BJ (cell line): ENCODE data around the gene SHMT2. TPM values are rescaled to one million over a fixed set of nuclear protein-coding genes. Genes with fewer than 3 reads are reported as not detected.

Experiments used
- CTCF ChIA-PET: fragments of 350-600 bp; formaldehyde crosslinking; extraction: SDS; loops from one replicate; lab custom pipeline; 2021; ENCODE audit warnings: antibody characterized with exemption, inconsistent platforms; lab: Yijun Ruan, JAX
- POLR2A ChIA-PET: fragments of 300-600 bp; sonication (Branson Sonifier 250); formaldehyde crosslinking; extraction: SDS; loops from one replicate; lab custom pipeline; 2021; ENCODE audit warnings: antibody characterized with exemption; lab: Charles Lee
- DNase-seq: peaks from one replicate; pipeline ENCODE4 v3.0.0-alpha.2; 2011; ENCODE audit warnings: low read depth
- H3K27me3 ChIP-seq: 2 replicates; pipeline ENCODE4 v1.6.0; 2011; ENCODE audit warnings: low read length; ENCODE audit not compliant: control insufficient read depth, insufficient read depth
- H3K36me3 ChIP-seq: 2 replicates; pipeline ENCODE4 v1.5.1; 2011; ENCODE audit warnings: low read length; ENCODE audit not compliant: control insufficient read depth, insufficient read depth
- H3K4me3 ChIP-seq: 2 replicates; pipeline ENCODE4 v1.5.1; 2011; ENCODE audit warnings: low read depth, mild to moderate bottlenecking, control low read depth, low read length
- polyA plus RNA-seq: library from polyadenylated mRNA; depleted of rRNA; stranded (reverse); fragments of >200 nt; gene quantifications from 2 replicates; pipeline ENCODE4 v1.2.3, GENCODE V29; 2011
- TF ChIP-seq, protein P1 (sequence below): IDR thresholded peaks from 2 replicates; pipeline ENCODE4 v1.5.1; 2011; ENCODE audit warnings: low read depth, mild to moderate bottlenecking, control low read depth, inconsistent platforms, low read length, moderate library complexity; ENCODE audit not compliant: insufficient read depth

Gene SHMT2
- polyA plus RNA-seq, 1 experiment: 550 TPM

GRCh38 chr12:57242329-57242690, 12.8 kb downstream of the SHMT2 start:
- no peak for DNase-seq
- TF ChIP-seq, protein P1, sequence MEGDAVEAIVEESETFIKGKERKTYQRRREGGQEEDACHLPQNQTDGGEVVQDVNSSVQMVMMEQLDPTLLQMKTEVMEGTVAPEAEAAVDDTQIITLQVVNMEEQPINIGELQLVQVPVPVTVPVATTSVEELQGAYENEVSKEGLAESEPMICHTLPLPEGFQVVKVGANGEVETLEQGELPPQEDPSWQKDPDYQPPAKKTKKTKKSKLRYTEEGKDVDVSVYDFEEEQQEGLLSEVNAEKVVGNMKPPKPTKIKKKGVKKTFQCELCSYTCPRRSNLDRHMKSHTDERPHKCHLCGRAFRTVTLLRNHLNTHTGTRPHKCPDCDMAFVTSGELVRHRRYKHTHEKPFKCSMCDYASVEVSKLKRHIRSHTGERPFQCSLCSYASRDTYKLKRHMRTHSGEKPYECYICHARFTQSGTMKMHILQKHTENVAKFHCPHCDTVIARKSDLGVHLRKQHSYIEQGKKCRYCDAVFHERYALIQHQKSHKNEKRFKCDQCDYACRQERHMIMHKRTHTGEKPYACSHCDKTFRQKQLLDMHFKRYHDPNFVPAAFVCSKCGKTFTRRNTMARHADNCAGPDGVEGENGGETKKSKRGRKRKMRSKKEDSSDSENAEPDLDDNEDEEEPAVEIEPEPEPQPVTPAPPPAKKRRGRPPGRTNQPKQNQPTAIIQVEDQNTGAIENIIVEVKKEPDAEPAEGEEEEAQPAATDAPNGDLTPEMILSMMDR: no peak
- CTCF ChIA-PET: interaction anchor here (0.8 to 14.1 kb wide), 28 partner anchors 10 to 234 kb away, joined by 3 to 334 read pairs (median 4); partner anchors contain the start of genes INHBE, NEMP1, NXPH4 and SHMT2
- no peaks in the 10 kb centered on the region for H3K36me3 ChIP-seq
- POLR2A ChIA-PET: interaction anchor here (0.6 kb wide), 1 partner anchor 147 kb away, joined by 3 read pairs; no protein-coding TSS in a partner anchor
- no peaks in the 10 kb centered on the region; the same call in 1 of the 2 replicates for H3K27me3 ChIP-seq
- peak overlapping the region; percentile 14; the same call in 1 of the 2 replicates for H3K4me3 ChIP-seq

DNA sequence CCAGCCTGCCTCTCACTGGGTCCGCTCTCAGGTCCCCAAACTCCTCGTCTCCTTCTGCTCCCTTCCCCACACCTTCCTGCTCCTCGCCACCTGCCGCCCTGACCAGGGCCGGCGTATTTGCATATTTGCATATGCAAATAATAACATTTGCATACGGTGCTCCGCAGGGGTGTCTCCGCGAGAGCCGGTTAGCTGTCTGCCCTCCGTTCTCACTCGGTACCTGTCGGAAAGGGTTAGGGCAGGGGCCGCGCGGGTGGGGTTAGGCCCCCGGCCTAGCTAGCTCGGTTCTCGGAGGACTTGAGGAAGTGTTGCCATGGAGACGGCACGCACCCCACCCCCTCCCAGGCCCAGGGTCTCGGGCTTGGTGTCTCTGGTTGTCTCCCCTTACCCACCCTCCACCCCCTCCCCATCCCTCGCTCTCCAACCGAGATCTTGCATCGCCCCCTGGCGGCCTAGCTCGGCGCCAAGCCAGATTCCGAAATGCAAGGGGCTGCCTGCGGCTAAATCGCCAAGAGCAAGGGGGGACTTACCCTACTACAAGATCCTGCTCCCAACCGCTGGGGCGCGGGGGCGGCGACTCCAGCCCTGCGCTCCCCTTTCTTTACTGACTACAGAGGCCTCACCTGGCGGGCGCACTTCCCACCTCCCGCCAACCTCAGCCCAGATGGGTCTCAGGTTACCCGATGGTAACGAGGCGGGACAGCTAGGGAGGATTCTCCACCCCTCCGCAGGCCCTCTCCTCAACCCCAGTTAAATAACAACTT, 13.4 kb downstream of the SHMT2 start:
- POLR2A ChIA-PET: interaction anchor here (0.6 kb wide), 1 partner anchor 146 kb away, joined by 3 read pairs; no protein-coding TSS in a partner anchor

GRCh38 chr12:57243521-57244311, 14.2 kb downstream of the SHMT2 start:
- ChIA-PET POLR2A (no interaction called here), CTCF (interaction anchor here (0.6 to 14.1 kb wide), 25 partner anchors 8 to 231 kb away, joined by 3 to 334 read pairs (median 4); partner anchors contain the start of genes INHBE, NXPH4, SHMT2 and STAC3)
- TF ChIP-seq, protein P1: peak; percentile 85
- Histone ChIP-seq H3K36me3 (no peaks in the 10 kb centered on the region), H3K27me3 (no peaks in the 10 kb centered on the region; the same call in 1 of the 2 replicates), H3K4me3 (peak overlapping the region; percentile 24; the same call in 1 of the 2 replicates)
- DNase-seq: no peak

More for the DNA sequence above, 13.4 kb downstream of the SHMT2 start:
- Histone ChIP-seq H3K36me3 (no peaks in the 10 kb centered on the region), H3K4me3 (peak overlapping the region; percentile 14; the same call in 1 of the 2 replicates), H3K27me3 (no peaks in the 10 kb centered on the region; the same call in 1 of the 2 replicates)
- no peak for DNase-seq
- TF ChIP-seq, protein P1: peak; percentile 84
- CTCF ChIA-PET: interaction anchor here (0.6 to 14.1 kb wide), 33 partner anchors 9 to 234 kb away, joined by 3 to 334 read pairs (median 4); partner anchors contain the start of genes INHBE, NEMP1, NXPH4 and SHMT2

DNA sequence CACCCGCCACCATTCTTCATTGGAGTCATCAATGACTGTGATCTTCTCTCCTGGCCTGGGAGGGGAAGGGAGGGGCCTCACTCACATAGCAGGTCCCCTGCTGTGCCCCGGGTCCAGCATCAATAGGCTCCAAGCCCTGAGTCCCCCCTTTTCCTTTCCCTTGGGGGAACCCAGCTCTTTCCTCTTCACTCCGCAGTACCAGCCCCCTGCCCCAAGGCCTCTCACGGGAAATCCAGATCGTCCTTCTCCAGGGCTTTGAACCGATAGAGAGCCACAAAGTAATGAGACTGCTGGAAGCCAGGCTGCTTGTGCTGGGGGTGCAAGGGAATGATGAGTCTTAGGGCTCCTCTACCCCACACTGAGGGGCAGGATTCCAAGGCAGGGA, 14.8 kb downstream of the SHMT2 start:
- POLR2A ChIA-PET: no interaction called here

More for the DNA sequence above, 14.8 kb downstream of the SHMT2 start:
- TF ChIP-seq, protein P1: no peak
- Histone ChIP-seq H3K4me3 (no peak overlapping the region), H3K27me3 (no peaks in the 10 kb centered on the region; the same call in 1 of the 2 replicates), H3K36me3 (no peaks in the 10 kb centered on the region)
- CTCF ChIA-PET: interaction anchor here (1.0 to 14.1 kb wide), 11 partner anchors 8 to 210 kb away, joined by 3 to 334 read pairs (median 19); partner anchors contain the start of genes INHBE, NXPH4, SHMT2 and STAC3
- no peak for DNase-seq
